ENCODE data around the gene ZBTB7B. TPM values are rescaled to one million over a fixed set of nuclear protein-coding genes. Genes with fewer than 3 reads are reported as not detected.
A peak's percentile ranks its signal among the peaks of the same experiment; 100 is the strongest.

Gene ZBTB7B
- total RNA-seq, 1 experiment from 2014 or later = 4.9 TPM

- DNase-seq (ENCODE audit: low read depth) = peak; percentile 91
Measured at GRCh38 chr1:155017041-155017945, 14.7 kb downstream of the ZBTB7B start.

GRCh38 chr1:155017946-155018316 lies 15.3 kb downstream of the ZBTB7B start:
- DNase-seq (ENCODE audit: low read depth) = no peak

GRCh38 chr1:155018617-155019348 lies 16.2 kb downstream of the ZBTB7B start:
- DNase-seq (ENCODE audit: low read depth) = no peak

- no peak for DNase-seq (ENCODE audit: low read depth)
Measured at GRCh38 chr1:155019377-155020245, 17.0 kb downstream of the ZBTB7B start.

- no peak for DNase-seq (ENCODE audit: low read depth)
Measured at GRCh38 chr1:155022136-155022926, 19.7 kb downstream of the ZBTB7B start.

- DNase-seq (ENCODE audit: low read depth) = no peak
Measured at GRCh38 chr1:155022927-155023236, 20.3 kb downstream of the ZBTB7B start.

- DNase-seq (ENCODE audit: low read depth) = no peak
Measured at GRCh38 chr1:155023627-155024026, 21.0 kb downstream of the ZBTB7B start.

- no peak for DNase-seq (ENCODE audit: low read depth)
Measured at GRCh38 chr1:155024315-155024714, 21.7 kb downstream of the ZBTB7B start.

GRCh38 chr1:155026154-155026553 lies 23.6 kb downstream of the ZBTB7B start:
- no peak for DNase-seq (ENCODE audit: low read depth)

GRCh38 chr1:155026588-155026987 lies 24.0 kb downstream of the ZBTB7B start:
- peak; percentile 39 for DNase-seq (ENCODE audit: low read depth)

GRCh38 chr1:155029513-155030242 lies 27.1 kb downstream of the ZBTB7B start:
- no peak for DNase-seq (ENCODE audit: low read depth)

- no peak for DNase-seq (ENCODE audit: low read depth)
Measured at GRCh38 chr1:155030243-155030795, 27.7 kb downstream of the ZBTB7B start.

GRCh38 chr1:155030899-155031298 lies 28.3 kb downstream of the ZBTB7B start:
- DNase-seq (ENCODE audit: low read depth) = no peak

GRCh38 chr1:155032886-155033285 lies 30.3 kb downstream of the ZBTB7B start:
- DNase-seq (ENCODE audit: low read depth) = no peak

GRCh38 chr1:155033524-155033923 lies 30.9 kb downstream of the ZBTB7B start, which contains the start of the genes DCST1 and DCST2:
DCST1 (plus strand) TSS chr1:155033824; CDS start chr1:155034037, 213 bp downstream.
DCST2 (minus strand) TSS chr1:155033781; CDS start chr1:155033701, 80 bp downstream.
- no peak for DNase-seq (ENCODE audit: low read depth)

- no peak for DNase-seq (ENCODE audit: low read depth)
Measured at GRCh38 chr1:155034318-155035208, 32.0 kb downstream of the ZBTB7B start.

- DNase-seq (ENCODE audit: low read depth) = no peak
Measured at GRCh38 chr1:155035936-155036335, 33.3 kb downstream of the ZBTB7B start.

- no peak for DNase-seq (ENCODE audit: low read depth)
Measured at GRCh38 chr1:155037043-155037442, 34.4 kb downstream of the ZBTB7B start.

GRCh38 chr1:155037851-155038441 lies 35.3 kb downstream of the ZBTB7B start:
- no peak for DNase-seq (ENCODE audit: low read depth)

All from RPMI7951 (cell line).